Measurements from ENCODE around the gene PRC1.

Gene PRC1

GRCh38 chr15:90954712-90955623 is 39.4 kb downstream of the PRC1 start, which contains the start of gene RCCD1:
Gene RCCD1, plus strand, starts transcription at chr15:90954884. Its CDS starts 1,851 bp downstream, at chr15:90956735.
- no peak for TF ChIP-seq CTCF (IDR thresholded peaks at IDR 0.05)
- peak within 1 kb of the TSS; percentile 95 to 96 for H3K27ac ChIP-seq
- H3K4me3 ChIP-seq: peak within 1 kb of the TSS; percentile 92
- DNase-seq (ENCODE audit: low spot score): peak; percentile 96

- DNase-seq (ENCODE audit: low spot score): no peak
- H3K4me3 ChIP-seq: peak overlapping the region; percentile 92
Observed at GRCh38 chr15:90953947-90954711, 40.2 kb downstream of the PRC1 start.

GRCh38 chr15:90952901-90953677 is 41.2 kb downstream of the PRC1 start:
- no peak overlapping the region for H3K27ac ChIP-seq
- DNase-seq (ENCODE audit: low spot score): no peak
- no peak for TF ChIP-seq CTCF (IDR thresholded peaks at IDR 0.05)
- H3K4me3 ChIP-seq: no peak overlapping the region

More at GRCh38 chr15:90953947-90954711, 40.2 kb downstream of the PRC1 start:
- H3K27ac ChIP-seq: peak overlapping the region; percentile 95 to 96
- TF ChIP-seq CTCF (IDR thresholded peaks at IDR 0.05): no peak

- DNase-seq (ENCODE audit: low spot score): no peak
- H3K4me3 ChIP-seq: no peak overlapping the region
- no peak for TF ChIP-seq CTCF (IDR thresholded peaks at IDR 0.05)
- H3K27ac ChIP-seq: no peak overlapping the region
Observed at GRCh38 chr15:90950676-90951075, 43.7 kb downstream of the PRC1 start.

- TF ChIP-seq CTCF (IDR thresholded peaks at IDR 0.05): no peak
- no peak overlapping the region for H3K27ac ChIP-seq
Observed at GRCh38 chr15:90949979-90950675, 44.2 kb downstream of the PRC1 start.

GRCh38 chr15:90948506-90948905 is 45.8 kb downstream of the PRC1 start:
- no peak overlapping the region for H3K27ac ChIP-seq
- TF ChIP-seq CTCF (IDR thresholded peaks at IDR 0.05): no peak
- no peak overlapping the region for H3K4me3 ChIP-seq
- no peak for DNase-seq (ENCODE audit: low spot score)

More at GRCh38 chr15:90949979-90950675, 44.2 kb downstream of the PRC1 start:
- H3K4me3 ChIP-seq: no peak overlapping the region
- DNase-seq (ENCODE audit: low spot score): no peak
